Esophagus muscularis mucosa (tissue), 4 donors: ENCODE results near the gene CAPN9.

Experiments used
- EP300 ChIP-seq: sonication (generic); formaldehyde crosslinking; IDR thresholded peaks from one replicate; pipeline ENCODE4 v1.6.1; 2017; ENCODE audit warnings: antibody characterized with exemption
- POLR2A ChIP-seq: fragments of 450-650 bp; IDR thresholded peaks from one replicate; pipeline ENCODE4 v1.6.1; 2017; ENCODE audit warnings: antibody characterized with exemption, moderate library complexity, mild to moderate bottlenecking, low read depth
- POLR2AphosphoS5 ChIP-seq, 2 donors: sonication (generic); formaldehyde crosslinking; IDR thresholded peaks; one replicate each; pipeline ENCODE4 v1.6.1; 2017; ENCODE audit warnings: antibody characterized with exemption in 2 of 2
- TF ChIP-seq, protein P1 (sequence below), 3 experiments: fragments of 200-600 bp in 2 of 3; fragments of 450-650 bp in 1 of 3; sonication (generic) in 2 of 3; IDR thresholded peaks; one replicate each; pipeline ENCODE4 v1.5.1; 2017 to 2019; ENCODE audit warnings: antibody characterized with exemption in 3 of 3, mild to moderate bottlenecking in 2 of 3, moderate library complexity in 1 of 3

DNA sequence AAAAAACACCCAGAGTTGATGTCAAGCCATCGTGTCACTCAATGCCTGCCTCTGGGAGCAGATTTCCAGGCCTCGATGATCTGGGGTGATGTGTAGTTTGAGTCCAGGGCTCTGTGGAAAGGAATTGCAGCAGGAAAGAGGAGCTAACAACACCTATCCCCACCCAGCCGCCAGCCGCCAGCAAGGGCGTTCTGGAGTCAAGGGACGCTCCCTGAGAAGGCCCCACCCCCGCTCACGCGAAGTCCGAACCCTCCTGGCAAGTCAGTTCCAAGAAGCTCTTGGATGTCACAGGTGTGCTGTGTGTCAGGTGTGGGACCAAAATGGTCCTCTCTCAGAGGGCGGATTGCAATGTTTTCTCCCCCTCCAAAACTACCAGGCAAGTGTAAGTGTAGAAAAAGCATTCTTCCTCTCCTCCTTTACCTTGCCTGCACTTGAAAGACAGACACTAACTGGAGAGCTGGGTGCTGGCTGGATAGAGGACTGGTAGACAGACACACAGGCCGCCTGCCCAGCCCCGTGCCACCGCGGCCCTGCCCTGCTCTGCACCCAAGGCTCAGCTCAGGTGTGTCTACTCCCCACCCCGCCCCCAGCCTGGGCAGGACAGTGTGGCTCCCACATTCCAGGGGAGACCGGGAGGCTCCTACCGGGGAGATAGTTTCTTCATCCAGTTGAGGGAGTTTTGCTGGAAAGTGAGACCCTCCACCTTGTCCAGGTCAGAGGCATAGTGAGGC is 41.7 kb upstream of the CAPN9 start:
- no peak for TF ChIP-seq POLR2A
- TF ChIP-seq, protein P1, sequence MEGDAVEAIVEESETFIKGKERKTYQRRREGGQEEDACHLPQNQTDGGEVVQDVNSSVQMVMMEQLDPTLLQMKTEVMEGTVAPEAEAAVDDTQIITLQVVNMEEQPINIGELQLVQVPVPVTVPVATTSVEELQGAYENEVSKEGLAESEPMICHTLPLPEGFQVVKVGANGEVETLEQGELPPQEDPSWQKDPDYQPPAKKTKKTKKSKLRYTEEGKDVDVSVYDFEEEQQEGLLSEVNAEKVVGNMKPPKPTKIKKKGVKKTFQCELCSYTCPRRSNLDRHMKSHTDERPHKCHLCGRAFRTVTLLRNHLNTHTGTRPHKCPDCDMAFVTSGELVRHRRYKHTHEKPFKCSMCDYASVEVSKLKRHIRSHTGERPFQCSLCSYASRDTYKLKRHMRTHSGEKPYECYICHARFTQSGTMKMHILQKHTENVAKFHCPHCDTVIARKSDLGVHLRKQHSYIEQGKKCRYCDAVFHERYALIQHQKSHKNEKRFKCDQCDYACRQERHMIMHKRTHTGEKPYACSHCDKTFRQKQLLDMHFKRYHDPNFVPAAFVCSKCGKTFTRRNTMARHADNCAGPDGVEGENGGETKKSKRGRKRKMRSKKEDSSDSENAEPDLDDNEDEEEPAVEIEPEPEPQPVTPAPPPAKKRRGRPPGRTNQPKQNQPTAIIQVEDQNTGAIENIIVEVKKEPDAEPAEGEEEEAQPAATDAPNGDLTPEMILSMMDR (IDR thresholded peaks at IDR 0.05), result no peak
- no peak for TF ChIP-seq POLR2AphosphoS5 (IDR thresholded peaks at IDR 0.05)
- no peak for TF ChIP-seq EP300
